NCI-H524 (cell line): ENCODE results near the gene MAPK8IP2.
"Not testable (repeated sequence)": the region's sequence is repeated elsewhere in the genome, so short reads cannot be mapped to it uniquely, and the experiment has no call there.

Experiments
- DNase-seq, 2 experiments: peaks; one replicate each; lab custom pipeline; 2025; lab: John Stamatoyannopoulos, UW

Gene MAPK8IP2

GRCh38 chr22:50599816-50600455 lies 657 bp upstream of the MAPK8IP2 start:
- DNase-seq, result no peak

DNA sequence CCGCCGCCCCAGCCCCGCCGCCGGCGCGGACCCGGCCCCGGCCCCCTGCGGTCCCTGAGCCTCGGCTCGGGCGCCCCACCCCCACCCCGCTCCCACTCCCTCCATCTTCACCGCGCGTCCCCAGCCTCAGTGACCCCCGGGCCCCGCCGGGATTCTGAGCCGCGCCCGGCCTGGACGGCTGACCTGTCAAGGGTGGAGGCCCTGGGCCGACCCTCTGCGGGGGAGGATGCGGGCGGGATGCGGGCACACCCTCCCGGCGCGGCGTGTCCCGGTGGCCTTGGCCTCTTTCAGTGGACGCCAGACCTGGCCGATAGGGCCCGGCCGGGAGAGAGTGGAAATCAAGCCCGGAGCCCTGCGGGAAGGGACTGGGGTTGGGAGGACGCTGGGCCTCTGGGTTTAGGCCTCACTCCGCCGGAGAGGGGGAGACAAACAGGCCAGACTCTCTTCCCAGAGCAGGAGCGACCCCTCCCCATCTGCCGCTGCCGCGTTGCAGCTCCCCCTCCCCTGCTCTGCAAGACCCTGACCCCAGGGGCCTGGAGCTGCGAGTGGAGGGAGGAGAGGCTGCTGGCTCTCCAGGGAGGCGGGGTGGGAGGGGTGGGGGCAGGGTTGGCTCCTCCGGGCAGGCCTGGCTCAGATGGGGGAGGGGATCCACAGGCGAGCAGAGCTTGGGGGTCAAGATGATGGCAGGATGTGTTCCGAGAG lies 525 bp downstream of the MAPK8IP2 start:
- no peak for DNase-seq

- DNase-seq, result no peak
Observed at GRCh38 chr22:50601669-50602337, 1.2 kb downstream of the MAPK8IP2 start.

- no peak for DNase-seq
Observed at GRCh38 chr22:50602338-50602700, 1.7 kb downstream of the MAPK8IP2 start.

GRCh38 chr22:50603511-50604255 lies 3.1 kb downstream of the MAPK8IP2 start:
- DNase-seq, result no peak

DNA sequence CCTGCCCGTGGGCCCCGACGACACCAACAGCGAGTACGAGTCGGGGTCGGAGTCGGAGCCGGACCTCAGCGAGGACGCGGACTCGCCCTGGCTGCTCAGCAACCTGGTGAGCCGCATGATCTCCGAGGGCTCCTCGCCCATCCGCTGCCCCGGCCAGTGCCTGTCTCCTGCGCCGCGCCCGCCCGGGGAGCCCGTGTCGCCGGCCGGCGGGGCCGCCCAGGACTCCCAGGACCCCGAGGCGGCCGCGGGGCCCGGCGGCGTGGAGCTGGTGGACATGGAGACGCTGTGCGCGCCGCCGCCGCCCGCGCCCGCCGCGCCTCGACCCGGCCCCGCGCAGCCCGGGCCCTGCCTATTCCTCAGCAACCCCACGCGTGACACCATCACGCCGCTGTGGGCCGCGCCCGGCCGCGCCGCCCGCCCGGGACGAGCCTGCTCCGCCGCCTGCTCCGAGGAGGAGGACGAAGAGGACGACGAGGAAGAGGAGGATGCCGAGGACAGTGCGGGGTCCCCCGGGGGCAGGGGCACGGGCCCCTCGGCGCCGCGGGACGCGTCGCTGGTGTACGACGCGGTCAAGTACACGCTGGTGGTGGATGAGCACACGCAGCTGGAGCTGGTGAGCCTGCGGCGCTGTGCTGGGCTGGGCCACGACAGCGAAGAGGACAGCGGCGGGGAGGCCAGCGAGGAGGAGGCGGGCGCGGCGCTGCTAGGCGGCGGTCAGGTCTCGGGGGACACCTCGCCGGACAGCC lies 3.8 kb downstream of the MAPK8IP2 start:
- DNase-seq, result no peak

DNA sequence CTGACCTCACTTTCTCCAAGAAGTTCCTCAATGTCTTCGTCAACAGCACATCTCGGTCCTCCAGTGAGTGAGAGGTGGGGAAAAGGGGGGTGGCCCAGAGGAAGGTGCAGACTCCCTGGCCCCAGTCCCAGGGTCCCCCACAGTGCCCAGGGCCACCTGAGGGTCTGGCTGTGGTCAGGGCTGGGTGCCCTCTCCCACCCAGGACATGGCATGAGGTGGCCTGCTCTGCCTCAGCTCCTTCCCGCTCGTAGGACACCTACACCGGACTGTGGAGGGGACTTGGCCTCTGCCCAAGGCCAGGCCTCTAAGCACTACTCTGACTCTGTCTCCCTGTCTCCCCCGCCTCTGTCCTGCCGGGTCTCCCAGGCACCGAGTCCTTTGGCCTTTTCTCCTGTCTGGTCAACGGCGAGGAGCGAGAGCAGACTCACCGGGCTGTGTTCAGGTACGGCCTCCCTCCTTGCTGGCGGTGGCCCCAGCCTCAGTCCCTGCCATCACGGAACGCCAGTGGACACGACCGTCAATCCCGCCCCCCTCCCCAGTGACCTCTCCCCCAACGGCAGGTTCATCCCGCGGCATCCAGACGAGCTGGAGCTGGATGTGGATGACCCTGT lies 4.5 kb downstream of the MAPK8IP2 start:
- no peak for DNase-seq

DNA sequence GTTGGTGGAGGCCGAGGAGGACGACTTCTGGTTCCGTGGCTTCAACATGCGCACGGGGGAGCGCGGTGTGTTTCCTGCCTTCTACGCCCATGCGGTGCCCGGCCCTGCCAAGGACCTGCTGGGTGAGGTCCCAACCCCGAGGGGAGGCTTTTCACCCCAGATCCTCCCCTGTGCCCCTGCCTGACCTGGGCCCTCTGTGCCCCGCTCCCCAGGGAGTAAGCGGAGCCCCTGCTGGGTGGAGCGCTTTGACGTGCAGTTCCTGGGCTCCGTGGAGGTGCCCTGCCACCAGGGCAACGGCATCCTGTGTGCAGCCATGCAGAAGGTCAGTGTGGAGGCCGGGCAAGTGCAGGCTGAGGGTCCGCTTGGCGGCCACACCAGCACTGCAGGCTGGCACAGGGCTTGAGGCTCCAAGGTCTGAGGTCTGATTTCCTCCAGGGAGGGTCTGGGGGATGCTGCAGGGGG lies 5.1 kb downstream of the MAPK8IP2 start:
- no peak for DNase-seq

GRCh38 chr22:50606165-50606945 lies 5.8 kb downstream of the MAPK8IP2 start:
- DNase-seq, result no peak

- DNase-seq, result no peak
Observed at GRCh38 chr22:50606946-50607658, 6.5 kb downstream of the MAPK8IP2 start.

GRCh38 chr22:50607659-50608020 lies 7.0 kb downstream of the MAPK8IP2 start:
- no peak for DNase-seq

GRCh38 chr22:50608058-50608840 lies 7.7 kb downstream of the MAPK8IP2 start:
- not testable (repeated sequence) for DNase-seq

- no peak for DNase-seq
Observed at GRCh38 chr22:50608996-50609395, 8.4 kb downstream of the MAPK8IP2 start.

DNA sequence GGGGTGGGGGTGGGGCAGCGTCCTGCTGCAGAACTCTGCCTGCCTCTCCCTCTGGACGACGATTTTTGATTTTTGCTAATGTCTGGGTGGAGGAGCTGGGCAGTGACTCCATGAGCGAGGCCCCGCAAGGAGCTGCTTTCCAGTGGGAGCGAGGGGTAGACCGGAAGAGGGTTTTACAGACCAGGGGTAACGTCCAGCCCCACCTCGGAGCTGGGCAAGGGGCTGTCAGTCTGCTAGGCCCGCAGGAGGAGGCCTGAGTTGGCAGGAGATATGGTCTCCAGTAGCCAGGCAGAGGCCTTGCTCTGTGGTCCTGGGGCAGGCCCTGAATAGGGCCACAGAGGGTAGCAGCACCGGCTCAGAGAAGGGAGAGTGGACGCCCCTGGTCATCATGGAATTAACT lies 9.0 kb downstream of the MAPK8IP2 start:
- DNase-seq, result no peak

GRCh38 chr22:50610041-50610451 lies 9.5 kb downstream of the MAPK8IP2 start:
- DNase-seq, result no peak

DNA sequence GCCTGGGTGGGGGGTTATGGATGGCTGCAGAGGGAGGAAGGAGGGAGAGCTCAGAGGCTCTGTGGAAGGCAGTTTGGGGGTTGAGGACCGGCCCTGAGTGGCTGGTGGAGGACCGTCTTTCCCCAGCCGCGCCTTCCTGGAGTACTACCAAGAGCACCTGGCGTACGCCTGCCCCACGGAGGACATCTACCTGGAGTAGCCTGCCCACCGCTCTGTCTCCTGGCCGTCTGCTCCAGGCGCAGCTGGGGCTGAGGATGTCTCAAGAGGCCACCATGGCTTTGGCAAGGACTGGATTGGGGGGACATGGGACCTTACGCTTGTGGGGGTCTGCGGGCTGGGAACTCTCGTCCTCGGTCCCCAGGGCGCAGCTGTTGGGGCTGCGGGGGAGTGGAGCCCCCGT lies 10.0 kb downstream of the MAPK8IP2 start:
- DNase-seq, result no peak

DNA sequence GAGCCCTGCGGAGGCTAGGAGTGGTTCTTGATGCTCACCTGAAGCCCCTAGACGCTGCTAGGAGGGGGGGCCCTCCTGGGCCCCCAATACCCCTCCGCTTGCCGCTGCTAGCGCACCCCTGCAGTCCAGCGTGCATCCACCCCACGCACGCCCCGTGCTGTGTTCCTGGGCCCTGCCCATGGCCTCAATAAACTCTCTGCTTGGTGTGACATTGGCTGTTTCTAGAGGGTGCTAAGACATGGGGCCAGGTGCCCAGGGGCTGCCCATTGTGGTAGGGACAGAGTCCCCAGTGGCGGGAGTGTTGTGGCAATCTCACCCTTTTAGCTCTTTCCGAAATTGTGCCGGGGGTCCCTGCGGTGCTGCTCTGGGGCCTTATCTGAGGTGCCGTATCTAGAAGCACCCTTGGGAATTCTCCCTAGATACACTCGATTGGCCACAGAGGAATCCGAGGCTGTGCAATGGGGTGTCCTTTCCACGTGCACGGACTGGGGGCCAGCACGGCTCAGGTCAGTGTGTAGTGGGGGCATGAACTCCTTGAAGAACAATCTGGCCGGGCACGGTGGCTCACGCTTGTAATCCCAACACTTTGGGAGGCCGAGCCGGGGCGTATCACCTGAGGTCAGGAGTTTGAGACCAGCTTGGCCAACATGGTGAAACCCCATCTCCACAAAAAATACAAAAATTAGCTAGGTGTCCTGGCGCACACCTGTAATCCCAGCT lies 10.9 kb downstream of the MAPK8IP2 start:
- DNase-seq, result no peak

DNA sequence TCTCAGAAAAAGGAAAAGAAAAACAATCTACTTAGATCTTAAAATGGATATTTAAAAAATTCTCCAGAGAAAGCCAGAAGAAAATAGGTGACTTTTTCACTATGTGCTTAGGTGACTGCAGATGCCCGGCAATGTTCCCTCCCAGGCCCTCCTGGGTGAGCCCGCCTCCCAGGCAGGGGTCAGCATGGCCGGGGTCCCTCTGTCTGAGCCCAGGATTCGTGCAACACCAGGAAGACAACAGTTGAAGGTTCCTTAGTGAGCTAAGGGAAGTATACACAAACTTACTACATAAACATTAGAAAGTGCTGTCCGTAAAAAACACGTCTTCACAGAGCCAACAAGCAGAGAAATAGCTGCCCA lies 11.6 kb downstream of the MAPK8IP2 start:
- DNase-seq, result no peak
